ENCODE results near the gene DDIT3. TPM values are rescaled to one million over a fixed set of nuclear protein-coding genes. Genes with fewer than 3 reads are reported as not detected.

DDIT3 gene
- total and polyA plus RNA-seq, 2 of the 4 experiments (the other 2 are of a cell fraction) = 19.4 to 54.4 TPM

DNA sequence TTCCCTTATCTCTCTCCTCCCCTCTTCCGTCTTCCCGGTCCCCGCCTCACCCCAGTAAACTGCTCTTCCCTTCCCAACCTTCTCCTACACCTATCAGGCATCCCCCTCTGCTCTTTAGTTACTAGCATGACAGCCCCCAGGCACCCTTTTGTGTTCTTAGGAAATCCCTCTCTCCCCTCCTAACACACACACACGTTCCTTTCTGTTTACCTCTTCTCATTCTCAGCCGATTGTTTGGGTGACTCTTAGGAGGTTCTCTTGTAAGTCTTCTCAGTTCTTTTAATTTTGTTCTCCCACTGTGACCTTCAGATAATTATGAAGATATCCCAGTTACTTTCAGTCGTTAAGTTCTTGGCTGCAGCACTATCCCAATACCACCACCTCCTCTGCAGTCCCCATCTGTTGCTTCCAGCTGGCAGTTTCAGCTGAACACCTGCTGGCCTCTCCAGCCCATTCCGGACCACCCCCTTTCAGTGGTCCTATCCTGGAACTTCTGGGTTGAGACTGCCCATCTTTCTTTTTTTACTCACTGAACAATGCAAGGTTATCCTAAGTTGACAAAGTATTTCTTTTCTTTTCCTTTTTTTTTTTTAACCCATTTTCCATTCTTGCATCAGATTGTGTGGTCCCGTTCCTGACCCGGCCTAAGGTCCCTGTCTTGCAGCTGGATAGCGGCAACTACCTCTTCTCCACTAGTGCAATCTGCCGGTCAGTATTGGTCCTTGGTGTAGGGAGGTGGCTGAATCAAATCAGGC lies 31.7 kb downstream of the DDIT3 start:
- Histone ChIP-seq H2AFZ (replicated peaks; ENCODE audit: low read length, poor library complexity) (peak overlapping the region; percentile 97), H3K27ac (ENCODE audit: insufficient read depth, low read length) (peak overlapping the region; percentile 96), H3K27me3 (ENCODE audit: control insufficient read depth, insufficient read depth, low read length) (no peaks in the 10 kb centered on the region), H3K9me1 (ENCODE audit: insufficient read depth, low read length) (peaks cover 15% of the 10 kb centered on the region), H2AK5ac (ENCODE audit: low read depth, low read length) (peak overlapping the region; percentile 96), H4K91ac (ENCODE audit: insufficient read depth, low read depth, low read length) (peak overlapping the region; percentile 90), H4K20me1 (ENCODE audit: insufficient read depth, low read length) (peaks cover 23% of the 10 kb centered on the region; the same call in 1 of the 2 replicates), H2BK5ac (ENCODE audit: low read depth, low read length, poor library complexity, severe bottlenecking) (peak overlapping the region; percentile 88), H4K8ac (ENCODE audit: low read depth in 2 of 2, low read length in 2 of 2) (peak overlapping the region; percentile 75 to 93), H2AK9ac (replicated peaks; ENCODE audit: low read depth, low read length, poor library complexity) (peak overlapping the region; percentile 100), H3K9ac (ENCODE audit: low read depth, low read length) (peak overlapping the region; percentile 99), H3K4me1 (ENCODE audit: control insufficient read depth, insufficient read depth, low read length) (peaks cover 7% of the 10 kb centered on the region), H3K56ac (ENCODE audit: extremely low read depth, insufficient read depth, low read length) (peak overlapping the region; percentile 92), H2BK20ac (ENCODE audit: low read depth, low read length) (peak overlapping the region; percentile 17; the same call in 1 of the 2 replicates), H3K4me2 (ENCODE audit: low read depth, low read length) (peak overlapping the region; percentile 88), H3K9me3 (ENCODE audit: control insufficient read depth, insufficient read depth, low read length) (no peaks in the 10 kb centered on the region), H4K5ac (ENCODE audit: low read depth, low read length) (peak overlapping the region; percentile 69), H3K79me1 (ENCODE audit: low read depth in 1 of 2, low read length in 2 of 2) (peaks cover 33 to 51% of the 10 kb centered on the region in 2 experiments), H2BK15ac (ENCODE audit: low read depth, low read length) (peak overlapping the region; percentile 28; the same call in 1 of the 3 replicates), H3K4me3 (ENCODE audit: insufficient read depth, low read depth, low read length) (peak overlapping the region; percentile 89), H3K18ac (ENCODE audit: low read depth, low read length) (peak overlapping the region; percentile 62; the same call in 1 of the 2 replicates), H3K36me3 (ENCODE audit: control insufficient read depth, insufficient read depth, low read length) (peaks cover 29% of the 10 kb centered on the region), H3K4ac (ENCODE audit: low read depth, low read length) (peak overlapping the region; percentile 95), H3K14ac (replicated peaks; ENCODE audit: low read depth, low read length) (peak overlapping the region; percentile 95), H3K23ac (ENCODE audit: low read depth, low read length) (peak overlapping the region; percentile 99), H2BK120ac (ENCODE audit: low read depth, low read length) (peak overlapping the region; percentile 48)
- dilution Hi-C loops (cut with HindIII; ENCODE audit: low sequenced_read_pairs, unreplicated experiment) (no loop called here), intact Hi-C loops (cut with micrococcal nuclease) (no loop called here), in situ Hi-C loops (cut with MboI; ENCODE audit: low sequenced_read_pairs) (no loop called here)
- 2% methylated on average over 4 of the region's 11 CpGs; no CpG with 5 or more reads in 1 of the 2 experiments for WGBS, 2 experiments (ENCODE audit: extremely low coverage in 2 of 2, insufficient read length in 1 of 2)
- TF ChIP-seq MAZ (IDR thresholded peaks at IDR 0.05; ENCODE audit: borderline replicate concordance, low read depth, low read length) (no peak), CHD1 (IDR thresholded peaks at IDR 0.05; ENCODE audit: low read depth, low read length) (no peak), MXI1 (IDR thresholded peaks at IDR 0.05; ENCODE audit: borderline replicate concordance, low read depth, low read length) (no peak; the same call in 1 of the 2 replicates), MAFK (IDR thresholded peaks at IDR 0.05; ENCODE audit: low read depth, low read length) (no peak), FOS (IDR thresholded peaks at IDR 0.05; ENCODE audit: low read depth, low read length) (no peak)
- TF ChIP-seq, protein P1, sequence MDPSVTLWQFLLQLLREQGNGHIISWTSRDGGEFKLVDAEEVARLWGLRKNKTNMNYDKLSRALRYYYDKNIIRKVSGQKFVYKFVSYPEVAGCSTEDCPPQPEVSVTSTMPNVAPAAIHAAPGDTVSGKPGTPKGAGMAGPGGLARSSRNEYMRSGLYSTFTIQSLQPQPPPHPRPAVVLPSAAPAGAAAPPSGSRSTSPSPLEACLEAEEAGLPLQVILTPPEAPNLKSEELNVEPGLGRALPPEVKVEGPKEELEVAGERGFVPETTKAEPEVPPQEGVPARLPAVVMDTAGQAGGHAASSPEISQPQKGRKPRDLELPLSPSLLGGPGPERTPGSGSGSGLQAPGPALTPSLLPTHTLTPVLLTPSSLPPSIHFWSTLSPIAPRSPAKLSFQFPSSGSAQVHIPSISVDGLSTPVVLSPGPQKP (IDR thresholded peaks at IDR 0.05; ENCODE audit: borderline replicate concordance, low read depth, low read length) = no peak
- TF ChIP-seq, protein P2, sequence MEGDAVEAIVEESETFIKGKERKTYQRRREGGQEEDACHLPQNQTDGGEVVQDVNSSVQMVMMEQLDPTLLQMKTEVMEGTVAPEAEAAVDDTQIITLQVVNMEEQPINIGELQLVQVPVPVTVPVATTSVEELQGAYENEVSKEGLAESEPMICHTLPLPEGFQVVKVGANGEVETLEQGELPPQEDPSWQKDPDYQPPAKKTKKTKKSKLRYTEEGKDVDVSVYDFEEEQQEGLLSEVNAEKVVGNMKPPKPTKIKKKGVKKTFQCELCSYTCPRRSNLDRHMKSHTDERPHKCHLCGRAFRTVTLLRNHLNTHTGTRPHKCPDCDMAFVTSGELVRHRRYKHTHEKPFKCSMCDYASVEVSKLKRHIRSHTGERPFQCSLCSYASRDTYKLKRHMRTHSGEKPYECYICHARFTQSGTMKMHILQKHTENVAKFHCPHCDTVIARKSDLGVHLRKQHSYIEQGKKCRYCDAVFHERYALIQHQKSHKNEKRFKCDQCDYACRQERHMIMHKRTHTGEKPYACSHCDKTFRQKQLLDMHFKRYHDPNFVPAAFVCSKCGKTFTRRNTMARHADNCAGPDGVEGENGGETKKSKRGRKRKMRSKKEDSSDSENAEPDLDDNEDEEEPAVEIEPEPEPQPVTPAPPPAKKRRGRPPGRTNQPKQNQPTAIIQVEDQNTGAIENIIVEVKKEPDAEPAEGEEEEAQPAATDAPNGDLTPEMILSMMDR (conservative IDR thresholded peaks at IDR 0.05; ENCODE audit: low read depth, low read length) = no peak
- TF ChIP-seq, protein P3, sequence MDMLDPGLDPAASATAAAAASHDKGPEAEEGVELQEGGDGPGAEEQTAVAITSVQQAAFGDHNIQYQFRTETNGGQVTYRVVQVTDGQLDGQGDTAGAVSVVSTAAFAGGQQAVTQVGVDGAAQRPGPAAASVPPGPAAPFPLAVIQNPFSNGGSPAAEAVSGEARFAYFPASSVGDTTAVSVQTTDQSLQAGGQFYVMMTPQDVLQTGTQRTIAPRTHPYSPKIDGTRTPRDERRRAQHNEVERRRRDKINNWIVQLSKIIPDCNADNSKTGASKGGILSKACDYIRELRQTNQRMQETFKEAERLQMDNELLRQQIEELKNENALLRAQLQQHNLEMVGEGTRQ (IDR thresholded peaks at IDR 0.05; ENCODE audit: low read depth, low read length) = no peak
- ChIA-PET CTCF (no interaction called here), POLR2A (ENCODE audit: unreplicated experiment) (no interaction called here)
- peak; percentile 33 for ATAC-seq (ENCODE audit: low read depth)
- peak; percentile 35 for DNase-seq
- TSS peak; percentile 48 for BruUV-seq (replicated peaks)

All from IMR-90 (cell line).